HG03558 (cell line): ENCODE measurements around the gene TENT5C.

Source experiments
- ATAC-seq: cut with Tn5 transposase; IDR thresholded peaks from one replicate; pipeline ENCODE4 v1.9.1; 2021; ENCODE audit warnings: moderate number of reproducible peaks; ENCODE audit not compliant: unreplicated experiment; ENCODE audit errors: extremely low read depth

Gene TENT5C

DNA sequence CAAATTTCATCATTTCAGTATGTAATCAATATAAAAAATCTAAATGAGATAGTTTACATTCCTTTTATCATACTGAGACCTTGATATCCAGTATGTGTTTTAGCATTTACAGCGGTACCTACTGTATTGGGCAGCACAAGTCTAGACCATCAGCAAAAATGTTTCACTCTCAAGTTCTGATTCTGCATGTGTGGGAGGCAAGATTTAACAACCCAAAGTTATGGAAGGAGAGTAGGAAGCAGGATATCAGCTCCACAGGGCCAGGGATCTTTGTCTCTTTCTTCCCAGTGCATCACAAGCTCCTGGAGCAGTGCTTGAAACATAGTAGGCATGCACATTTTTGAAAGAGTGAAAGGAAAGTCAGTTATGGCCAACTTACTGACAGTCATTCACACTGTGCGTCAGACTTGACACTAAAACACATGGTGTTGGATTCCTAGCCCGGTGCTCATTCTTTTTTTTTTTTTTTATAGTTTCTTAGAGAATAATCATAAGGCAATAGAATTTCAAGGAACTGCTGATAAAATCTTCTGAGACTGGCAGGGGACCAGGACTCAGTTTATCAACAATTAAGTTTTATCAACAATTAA is 6.1 kb downstream of the TENT5C start:
- no peak for ATAC-seq

GRCh38 chr1:117612517-117613248 is 6.8 kb downstream of the TENT5C start:
- ATAC-seq: no peak

DNA sequence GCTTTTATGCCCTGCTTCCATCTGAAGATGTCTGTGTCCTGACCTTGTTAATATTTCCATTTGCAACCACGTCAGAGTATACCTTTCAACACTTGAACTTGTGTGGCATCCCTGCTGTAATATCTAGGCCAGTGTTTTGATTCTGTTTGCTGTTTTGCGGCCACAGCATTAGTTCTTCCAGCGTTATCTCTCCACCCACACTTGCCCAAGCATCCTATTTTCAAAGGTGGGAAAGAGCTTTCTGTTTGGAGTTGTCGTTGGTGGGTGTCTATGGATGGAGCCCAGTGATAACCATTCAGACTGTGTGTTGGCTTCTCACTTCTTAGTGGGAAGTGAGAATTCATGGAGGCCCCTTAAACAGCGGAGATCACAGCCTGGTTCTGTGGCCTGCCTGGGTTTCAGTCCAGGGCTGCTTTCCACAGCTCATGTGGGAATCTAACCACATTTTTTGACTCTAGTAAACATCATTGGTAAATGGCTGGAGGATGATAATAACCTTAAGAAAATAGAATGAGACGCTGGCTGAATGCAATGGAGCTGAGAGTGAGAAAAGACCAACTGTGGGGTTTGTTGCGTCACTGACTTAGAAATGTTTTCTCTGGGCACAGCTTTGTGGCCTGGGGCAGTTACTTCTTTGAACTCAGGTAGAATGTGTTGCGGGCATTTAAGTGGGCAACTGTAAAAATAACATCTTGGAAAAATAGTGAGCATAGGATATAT is 7.6 kb downstream of the TENT5C start:
- ATAC-seq: no peak

DNA sequence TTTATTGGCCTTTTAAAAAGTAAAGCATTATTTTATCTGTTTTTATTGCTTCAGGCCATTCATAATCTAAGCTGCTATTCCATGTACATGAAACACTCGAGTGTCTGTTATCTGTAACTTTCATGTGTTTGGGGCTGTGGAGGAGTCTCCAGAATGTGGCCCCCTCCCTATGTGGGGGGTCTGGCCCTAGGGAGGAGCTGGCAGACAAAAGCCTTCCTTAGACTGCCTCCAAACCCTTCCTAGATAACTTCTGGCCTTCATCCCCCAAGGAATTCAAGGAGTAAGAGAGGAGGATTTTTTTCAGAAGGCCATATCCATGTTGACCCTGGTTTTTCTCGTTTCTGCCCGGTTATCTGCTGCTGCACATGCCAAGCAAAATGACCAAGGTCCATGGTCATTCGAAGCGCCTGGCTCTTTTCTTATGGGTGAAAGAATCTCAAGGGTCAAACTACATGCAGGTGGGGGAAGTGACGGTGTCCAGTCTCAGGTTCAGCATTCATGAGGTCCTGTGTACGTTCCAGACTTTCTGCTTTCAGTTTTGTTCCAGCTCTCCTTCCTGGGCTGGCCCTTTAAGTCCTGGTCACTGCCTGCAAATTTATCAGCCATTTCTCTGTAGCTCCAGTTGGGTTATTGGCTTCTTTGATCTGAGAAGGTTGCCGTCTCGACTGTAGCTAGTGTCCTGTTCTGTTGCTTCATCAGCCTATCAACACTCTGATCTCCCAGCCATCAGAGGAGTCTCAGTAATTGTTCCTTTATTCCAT is 8.3 kb downstream of the TENT5C start:
- ATAC-seq: no peak

DNA sequence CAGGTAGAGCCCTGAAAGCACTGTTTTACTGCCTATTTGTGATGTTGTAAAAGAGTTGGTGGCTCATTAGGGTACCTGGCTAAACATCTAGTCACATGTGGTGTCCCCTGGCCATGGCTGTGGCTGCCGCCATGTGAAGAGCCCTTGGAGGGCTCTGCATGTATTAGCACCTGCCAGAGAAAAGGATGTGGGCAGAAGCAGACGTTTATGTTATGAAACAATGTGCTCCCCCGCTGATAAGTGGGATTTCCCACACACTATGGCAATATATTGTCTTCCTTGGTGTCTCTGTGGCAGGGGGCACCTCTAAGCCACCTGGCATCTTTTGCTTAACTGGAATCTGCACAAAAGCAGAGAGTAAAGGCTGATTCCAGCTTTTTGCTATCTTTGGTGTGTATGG is 9.6 kb downstream of the TENT5C start:
- no peak for ATAC-seq

GRCh38 chr1:117616356-117616755 is 10.5 kb downstream of the TENT5C start:
- no peak for ATAC-seq

GRCh38 chr1:117616967-117617366 is 11.1 kb downstream of the TENT5C start:
- ATAC-seq: no peak

DNA sequence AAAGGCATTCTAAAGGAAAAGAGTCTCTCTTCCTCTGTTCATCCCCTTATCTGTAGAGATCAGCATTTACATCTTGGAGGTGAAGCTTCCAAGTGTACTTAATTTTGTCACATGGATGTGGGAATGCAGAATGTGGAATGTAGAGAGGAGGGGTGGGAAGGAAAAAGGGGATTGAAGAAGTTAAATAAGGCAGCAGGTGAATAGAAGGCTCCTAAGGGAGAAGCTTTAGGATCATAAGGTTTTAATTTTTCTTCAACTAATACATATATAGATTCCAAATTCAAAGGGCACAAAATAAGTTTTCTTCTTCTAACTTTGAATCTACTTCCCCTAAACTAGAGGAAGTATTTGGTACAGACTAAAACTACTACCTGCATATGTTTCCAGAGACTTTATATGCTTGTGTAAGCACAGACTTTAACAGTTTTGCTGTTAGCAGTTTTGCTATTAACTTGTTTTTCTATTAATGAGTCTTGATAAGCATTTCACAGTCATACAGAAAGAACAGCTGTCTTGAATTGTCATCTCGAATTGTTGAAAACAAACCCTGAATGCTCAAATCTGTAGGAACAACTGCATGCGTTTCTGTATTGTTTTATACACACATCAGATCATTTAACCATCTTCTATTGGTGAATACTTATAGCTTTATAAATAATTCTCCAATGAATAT is 12.7 kb downstream of the TENT5C start:
- no peak for ATAC-seq

GRCh38 chr1:117620440-117620839 is 14.6 kb downstream of the TENT5C start:
- no peak for ATAC-seq

DNA sequence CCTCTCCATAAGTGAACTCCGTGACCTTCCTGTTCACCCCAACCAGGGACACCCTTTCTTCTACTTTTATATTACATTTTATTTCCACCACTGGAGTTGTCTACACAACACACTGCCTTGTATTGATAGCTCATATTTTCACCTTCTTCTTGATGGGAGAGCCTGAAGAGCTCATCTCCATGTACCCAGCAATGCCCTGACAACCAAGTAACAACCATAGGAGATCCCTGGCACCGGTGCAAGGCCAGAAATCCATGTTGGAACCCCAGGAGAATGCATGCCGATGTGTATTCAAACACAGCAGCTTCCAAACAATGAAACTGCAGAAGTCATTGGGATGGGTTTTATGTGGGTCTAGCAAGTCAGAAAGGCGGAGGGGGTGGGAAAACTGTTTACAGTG is 15.5 kb downstream of the TENT5C start:
- no peak for ATAC-seq

DNA sequence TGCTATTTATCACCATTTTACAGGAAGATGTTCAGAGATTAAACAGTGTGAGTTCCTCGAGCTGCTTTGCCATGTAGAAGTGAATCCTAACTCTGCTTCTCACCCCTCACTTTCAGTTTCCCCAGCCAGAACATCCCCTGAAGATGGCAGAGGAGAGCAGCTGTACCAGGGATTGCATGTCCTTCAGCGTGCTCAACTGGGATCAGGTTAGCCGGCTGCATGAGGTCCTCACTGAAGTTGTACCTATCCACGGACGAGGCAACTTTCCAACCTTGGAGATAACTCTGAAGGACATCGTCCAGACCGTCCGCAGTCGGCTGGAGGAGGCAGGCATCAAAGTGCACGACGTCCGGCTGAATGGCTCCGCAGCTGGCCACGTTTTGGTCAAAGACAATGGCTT is 16.9 kb downstream of the TENT5C start:
- no peak for ATAC-seq

- no peak for ATAC-seq
These were observed 17.3 kb downstream of the TENT5C start for GRCh38 chr1:117623141-117623540.

GRCh38 chr1:117623698-117624097 is 17.9 kb downstream of the TENT5C start:
- no peak for ATAC-seq

DNA sequence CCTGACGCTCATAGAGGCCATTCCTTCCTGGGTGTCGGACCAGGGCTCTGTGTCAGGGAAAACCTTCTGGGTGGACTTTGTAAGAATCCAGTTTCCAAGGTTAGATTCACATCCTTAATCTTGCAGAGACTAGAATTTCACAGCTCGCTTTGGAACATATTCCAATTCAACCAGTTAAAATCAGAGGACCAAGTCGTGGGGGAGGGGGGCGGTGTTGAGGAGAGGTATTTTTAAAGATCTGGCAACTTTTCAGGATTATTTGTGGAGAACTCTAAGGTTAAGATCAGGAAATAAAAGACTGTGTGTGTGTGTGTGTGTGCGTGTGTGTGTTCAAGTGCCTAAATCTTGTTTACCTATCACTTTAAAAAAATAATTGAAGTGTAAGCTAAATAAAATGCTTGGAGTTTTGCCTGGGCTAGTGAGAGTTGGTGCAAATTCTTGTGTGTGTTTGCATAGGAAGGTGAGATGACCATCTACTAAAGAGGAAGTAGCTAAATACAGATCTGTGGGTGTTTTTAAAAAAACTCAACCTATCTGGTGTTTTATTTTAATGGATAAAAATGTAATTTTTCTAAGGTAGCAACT is 21.8 kb downstream of the TENT5C start:
- no peak for ATAC-seq

GRCh38 chr1:117628343-117628742 is 22.5 kb downstream of the TENT5C start:
- ATAC-seq: no peak

- ATAC-seq: no peak
These were observed 24.0 kb downstream of the TENT5C start for GRCh38 chr1:117629625-117630422.

DNA sequence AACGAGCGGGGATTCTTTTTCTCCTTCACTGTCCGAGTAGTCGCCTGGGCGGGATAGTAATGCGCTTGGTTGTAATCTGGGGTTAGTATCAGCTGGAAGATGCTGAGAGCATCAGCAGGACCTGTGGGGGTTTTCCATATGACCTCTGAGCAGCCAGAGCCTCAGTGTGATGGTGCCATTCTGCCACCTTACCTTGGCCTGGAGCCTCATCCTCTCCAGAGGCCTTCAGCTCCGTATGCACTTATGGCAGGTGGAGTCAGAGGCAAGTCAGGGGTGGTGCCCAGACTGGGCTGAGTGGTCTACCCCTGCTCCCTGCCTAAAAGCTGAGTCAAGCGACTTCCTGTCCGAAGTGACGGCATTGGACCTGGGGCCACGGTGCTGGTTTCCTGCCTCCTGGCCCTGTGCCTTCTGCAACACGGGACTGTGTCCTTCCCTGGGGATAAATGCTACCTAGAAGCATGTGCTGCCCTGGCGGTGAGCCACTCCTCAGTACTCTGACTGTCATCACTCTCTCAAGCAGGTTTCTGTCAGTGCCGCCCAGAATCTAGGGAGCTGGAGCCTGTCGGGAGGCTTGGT is 24.7 kb downstream of the TENT5C start:
- ATAC-seq: no peak

DNA sequence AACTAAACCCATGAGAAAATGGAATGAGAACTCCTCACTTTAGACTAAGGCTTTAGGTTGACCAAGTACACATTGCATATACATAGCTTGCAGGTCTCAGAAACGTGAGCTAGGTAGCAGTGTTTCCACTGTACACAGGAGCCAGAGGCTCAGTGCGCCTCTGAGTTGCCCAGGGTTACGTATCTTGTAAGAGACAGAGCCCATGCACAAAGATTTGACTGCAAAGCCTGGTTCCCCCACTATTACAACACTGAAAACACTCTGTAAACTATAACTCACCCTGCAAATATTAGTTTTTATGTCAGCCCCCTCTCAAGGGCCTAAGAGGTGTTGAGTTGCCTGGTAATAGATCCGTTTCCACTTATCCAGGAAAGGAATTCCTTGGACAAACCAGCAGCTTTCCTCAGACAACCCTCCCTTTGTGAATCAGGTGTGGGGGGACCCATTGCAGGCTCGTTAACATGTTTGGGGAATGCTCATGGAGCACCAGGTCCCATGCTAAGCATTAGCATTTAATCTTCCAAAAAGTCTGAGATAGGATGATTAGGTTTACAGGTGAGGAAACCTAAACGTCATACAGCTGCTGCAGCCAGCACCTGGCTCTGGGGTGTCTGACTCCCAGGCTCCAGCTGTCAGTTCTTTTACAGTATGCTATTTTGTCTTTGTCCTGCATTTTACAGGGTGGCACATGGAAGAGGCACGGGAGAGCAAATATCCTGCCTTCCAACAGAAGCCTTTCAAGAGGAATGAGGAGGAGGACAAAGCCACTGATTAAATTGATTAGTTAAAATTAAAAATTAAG is 25.7 kb downstream of the TENT5C start:
- ATAC-seq: no peak
